HG02840 (cell line): ENCODE data around the gene ADAMTS16.
"Not testable (repeated sequence)": the region's sequence is repeated elsewhere in the genome, so short reads cannot be mapped to it uniquely, and the experiment has no call there.

Experiments used
- ATAC-seq: cut with Tn5 transposase; IDR thresholded peaks from one replicate; pipeline ENCODE4 v1.9.1; 2021; ENCODE audit warnings: mild to moderate bottlenecking, moderate library complexity, moderate number of reproducible peaks; ENCODE audit not compliant: unreplicated experiment, low FRiP score

Gene ADAMTS16

GRCh38 chr5:5139777-5140478, at the start of gene ADAMTS16:
Gene ADAMTS16, plus strand, starts transcription at chr5:5140330. Its CDS starts 138 bp downstream, at chr5:5140468.
- ATAC-seq: no peak

GRCh38 chr5:5092149-5092548, 48.0 kb upstream of the ADAMTS16 start:
- ATAC-seq: no peak

GRCh38 chr5:5100635-5101034, 39.5 kb upstream of the ADAMTS16 start:
- no peak for ATAC-seq

GRCh38 chr5:5101676-5102075, 38.5 kb upstream of the ADAMTS16 start:
- no peak for ATAC-seq

- no peak for ATAC-seq
Measured at GRCh38 chr5:5103245-5103644, 36.9 kb upstream of the ADAMTS16 start.

GRCh38 chr5:5104550-5104949, 35.6 kb upstream of the ADAMTS16 start:
- no peak for ATAC-seq

- ATAC-seq: no peak
Measured at GRCh38 chr5:5105531-5105930, 34.6 kb upstream of the ADAMTS16 start.

GRCh38 chr5:5116956-5117355, 23.2 kb upstream of the ADAMTS16 start:
- no peak for ATAC-seq

- no peak for ATAC-seq
Measured at GRCh38 chr5:5122776-5123175, 17.4 kb upstream of the ADAMTS16 start.

GRCh38 chr5:5124231-5124630, 15.9 kb upstream of the ADAMTS16 start:
- ATAC-seq: no peak

- ATAC-seq: no peak
Measured at GRCh38 chr5:5126444-5126843, 13.7 kb upstream of the ADAMTS16 start.

GRCh38 chr5:5128766-5129165, 11.4 kb upstream of the ADAMTS16 start:
- ATAC-seq: no peak

GRCh38 chr5:5132234-5132633, 7.9 kb upstream of the ADAMTS16 start:
- no peak for ATAC-seq

- ATAC-seq: no peak
Measured at GRCh38 chr5:5132693-5133295, 7.3 kb upstream of the ADAMTS16 start.

- no peak for ATAC-seq
Measured at GRCh38 chr5:5134107-5134506, 6.0 kb upstream of the ADAMTS16 start.

- ATAC-seq: no peak
Measured at GRCh38 chr5:5135957-5136676, 4.0 kb upstream of the ADAMTS16 start.

- not testable (repeated sequence) for ATAC-seq
Measured at GRCh38 chr5:5137851-5138250, 2.3 kb upstream of the ADAMTS16 start.

- no peak for ATAC-seq
Measured at GRCh38 chr5:5139336-5139776, 774 bp upstream of the ADAMTS16 start.

- no peak for ATAC-seq
Measured at GRCh38 chr5:5140479-5141338, 579 bp downstream of the ADAMTS16 start.

- ATAC-seq: no peak
Measured at GRCh38 chr5:5141339-5141599, 1.1 kb downstream of the ADAMTS16 start.
